ENCODE results near the gene CFAP97D2. TPM values are rescaled to one million over a fixed set of nuclear protein-coding genes. Genes with fewer than 3 reads are reported as not detected.
"Not testable (repeated sequence)": the region's sequence is repeated elsewhere in the genome, so short reads cannot be mapped to it uniquely, and the experiment has no call there.

CFAP97D2 gene
- total RNA-seq, 4 donors from 2014 or later = not detected

- DNase-seq (ENCODE audit: low spot score in 2 of 2) = no peak
- H3K9me3 ChIP-seq = peaks cover 0 to 18% (median 2%) of the 10 kb centered on the region in 4 donors
- H3K36me3 ChIP-seq = no peaks in the 10 kb centered on the region
- no peak overlapping the region for H3K4me3 ChIP-seq
- H3K27ac ChIP-seq = no peak overlapping the region
- H3K27me3 ChIP-seq = peaks cover 0 to 3% of the 10 kb centered on the region in 2 donors
- no peaks in the 10 kb centered on the region for H3K4me1 ChIP-seq
- 39 to 41% methylated on average over 3 of the region's 3 CpGs for WGBS, 2 donors
- TF ChIP-seq POLR2A (IDR thresholded peaks at IDR 0.05) (no peak), EP300 (IDR thresholded peaks at IDR 0.05) (no peak), CTCF (IDR thresholded peaks at IDR 0.05) (no peak)
These were observed 4.5 kb upstream of the CFAP97D2 start for GRCh38 chr13:114174529-114174961.

- H3K27me3 ChIP-seq; H3K4me1 ChIP-seq; DNase-seq (ENCODE audit: low spot score in 2 of 2); H3K4me3 ChIP-seq; H3K36me3 ChIP-seq; H3K27ac ChIP-seq: not testable (repeated sequence)
- 76 to 85% methylated on average over 10 to 14 of the region's 14 CpGs for WGBS, 2 donors
- H3K9me3 ChIP-seq = peaks cover 0 to 18% (median 2%) of the 10 kb centered on the region in 4 donors
These were observed 2.6 kb upstream of the CFAP97D2 start for GRCh38 chr13:114176359-114176902.

- Histone ChIP-seq H3K36me3 (no peaks in the 10 kb centered on the region), H3K4me3 (no peak overlapping the region), H3K4me1 (no peaks in the 10 kb centered on the region), H3K27ac (no peak overlapping the region), H3K27me3 (peaks cover 0 to 3% of the 10 kb centered on the region in 2 donors), H3K9me3 (peaks cover 0 to 18% (median under 1%) of the 10 kb centered on the region in 4 donors)
- WGBS, 2 donors = 46 to 47% methylated on average over 12 of the region's 12 CpGs
- DNase-seq (ENCODE audit: low spot score in 2 of 2) = no peak
- TF ChIP-seq EP300 (IDR thresholded peaks at IDR 0.05) (no peak), CTCF (IDR thresholded peaks at IDR 0.05) (no peak), POLR2A (IDR thresholded peaks at IDR 0.05) (no peak)
These were observed 1.6 kb upstream of the CFAP97D2 start for GRCh38 chr13:114177245-114178010.

- WGBS, 2 donors = 87 to 88% methylated on average over 8 to 12 of the region's 15 CpGs
- no peaks in the 10 kb centered on the region for H3K27me3 ChIP-seq
- H3K4me1 ChIP-seq = no peaks in the 10 kb centered on the region
- no peak for DNase-seq (ENCODE audit: low spot score in 2 of 2)
- H3K9me3 ChIP-seq = peaks cover 0 to 16% (median 0%) of the 10 kb centered on the region in 4 donors
- H3K36me3 ChIP-seq = no peaks in the 10 kb centered on the region
- no peak overlapping the region for H3K4me3 ChIP-seq
- no peak overlapping the region for H3K27ac ChIP-seq
- TF ChIP-seq EP300 (IDR thresholded peaks at IDR 0.05) (no peak), CTCF (IDR thresholded peaks at IDR 0.05) (no peak), POLR2A (IDR thresholded peaks at IDR 0.05) (no peak)
These were observed 6.3 kb downstream of the CFAP97D2 start for GRCh38 chr13:114185182-114185971.

- no peaks in the 10 kb centered on the region for H3K4me1 ChIP-seq
- TF ChIP-seq EP300 (IDR thresholded peaks at IDR 0.05) (no peak), CTCF (IDR thresholded peaks at IDR 0.05) (no peak), POLR2A (IDR thresholded peaks at IDR 0.05) (no peak)
- no peak overlapping the region for H3K27ac ChIP-seq
- peaks cover 0 to 5% of the 10 kb centered on the region in 2 donors for H3K27me3 ChIP-seq
- no peak for DNase-seq (ENCODE audit: low spot score in 2 of 2)
- no peaks in the 10 kb centered on the region for H3K36me3 ChIP-seq
- WGBS, 2 donors = 70 to 82% methylated on average over 5 of the region's 5 CpGs
- no peak overlapping the region for H3K4me3 ChIP-seq
- H3K9me3 ChIP-seq = peaks cover 0 to 13% (median 1%) of the 10 kb centered on the region in 4 donors
These were observed 15.8 kb downstream of the CFAP97D2 start for GRCh38 chr13:114194853-114195252.
